ENCODE measurements around the gene GORASP1.
"Not testable (repeated sequence)": the region's sequence is repeated elsewhere in the genome, so short reads cannot be mapped to it uniquely, and the experiment has no call there.

Gene GORASP1

DNA sequence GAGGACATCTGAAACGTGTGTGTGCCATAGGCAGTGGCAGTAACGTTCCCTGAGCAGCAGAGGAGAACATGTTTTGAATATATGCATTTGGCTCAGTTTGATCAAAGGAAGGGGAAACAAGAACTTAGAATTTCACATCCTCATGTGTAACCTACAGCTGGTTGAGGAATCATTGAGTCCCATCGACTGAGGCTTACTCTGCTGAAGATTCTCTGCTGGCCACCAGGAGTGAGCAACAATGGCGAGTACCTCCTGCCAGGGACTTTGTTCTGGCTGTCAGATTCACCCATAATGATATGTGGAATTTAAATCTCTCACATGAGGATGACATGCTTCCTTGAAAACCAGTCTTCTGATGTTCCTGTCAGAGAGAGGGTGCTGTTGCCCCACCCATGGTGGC is 21.3 kb downstream of the GORASP1 start:
- intact Hi-C loops (cut with DNase I): no loop called here
- no peak for DNase-seq

DNA sequence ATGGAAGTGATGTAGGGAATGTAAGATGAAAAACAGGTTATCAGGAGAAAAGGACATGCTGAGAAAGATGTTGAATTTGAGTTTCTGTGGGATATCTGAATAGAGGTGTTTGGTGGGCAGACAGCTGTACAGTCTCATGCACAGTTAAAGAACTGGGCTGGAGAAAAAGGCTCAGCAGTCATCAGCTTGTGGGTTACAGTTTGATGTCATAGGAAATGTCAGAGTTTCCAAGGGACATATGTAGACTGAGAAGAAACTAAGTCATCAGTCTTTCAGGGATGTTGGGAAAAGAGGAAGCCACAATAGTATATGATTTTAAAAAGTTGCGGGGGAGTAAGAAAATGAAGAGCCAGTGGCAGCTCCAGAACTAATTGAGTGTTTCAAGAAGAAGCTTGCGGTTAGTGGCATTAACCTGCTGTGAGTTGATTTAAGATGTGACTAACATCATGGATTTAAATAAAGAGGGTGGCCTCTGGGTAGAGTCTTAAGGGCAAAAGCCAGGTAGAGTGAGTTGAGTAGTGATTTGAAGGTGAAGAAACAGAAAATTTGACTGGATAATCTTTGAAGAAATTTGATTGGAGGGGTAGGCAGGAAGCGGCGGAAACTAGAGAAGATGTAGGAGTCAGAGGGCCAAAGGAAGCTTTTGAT is 24.6 kb downstream of the GORASP1 start:
- DNase-seq: no peak
- intact Hi-C loops (cut with DNase I): no loop called here

DNA sequence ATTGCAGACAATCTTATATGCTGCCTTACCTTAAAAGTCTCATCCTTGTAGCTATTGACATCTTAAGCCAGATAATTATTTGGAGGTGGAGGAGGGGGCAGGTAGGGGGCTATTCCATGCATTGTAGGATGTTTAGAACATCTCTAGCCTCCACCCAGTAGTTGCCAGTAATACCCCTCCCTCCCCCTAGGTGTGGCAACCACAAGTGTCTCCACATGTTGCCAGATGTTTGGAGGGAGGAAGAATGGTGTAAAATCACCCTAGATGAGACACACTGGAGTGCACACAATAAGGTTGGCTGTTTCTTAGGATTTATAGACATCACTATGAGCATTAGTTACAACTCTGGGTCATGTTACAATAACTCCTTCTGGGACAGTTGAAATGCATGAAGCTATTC is 27.4 kb downstream of the GORASP1 start:
- intact Hi-C loops (cut with DNase I): no loop called here
- DNase-seq: no peak

DNA sequence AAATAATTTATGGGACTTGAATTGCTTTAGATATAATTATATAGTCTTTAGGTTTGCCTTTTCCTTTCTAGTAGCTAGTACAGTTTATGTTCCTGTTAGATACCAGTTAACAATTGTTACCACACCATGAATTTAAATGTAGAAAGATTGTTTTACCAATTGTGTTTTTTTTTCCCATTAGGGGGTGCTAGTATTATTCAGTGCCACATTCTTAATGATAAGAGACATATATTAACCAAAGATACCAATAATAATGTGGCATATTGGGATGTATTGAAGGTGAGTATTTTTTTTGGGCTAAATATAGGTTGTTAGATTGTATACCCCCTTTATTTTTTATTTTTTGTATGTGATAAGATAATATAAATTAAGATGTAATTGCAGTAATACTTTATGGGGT is 27.9 kb downstream of the GORASP1 start:
- intact Hi-C loops (cut with DNase I): no loop called here
- no peak for DNase-seq

DNA sequence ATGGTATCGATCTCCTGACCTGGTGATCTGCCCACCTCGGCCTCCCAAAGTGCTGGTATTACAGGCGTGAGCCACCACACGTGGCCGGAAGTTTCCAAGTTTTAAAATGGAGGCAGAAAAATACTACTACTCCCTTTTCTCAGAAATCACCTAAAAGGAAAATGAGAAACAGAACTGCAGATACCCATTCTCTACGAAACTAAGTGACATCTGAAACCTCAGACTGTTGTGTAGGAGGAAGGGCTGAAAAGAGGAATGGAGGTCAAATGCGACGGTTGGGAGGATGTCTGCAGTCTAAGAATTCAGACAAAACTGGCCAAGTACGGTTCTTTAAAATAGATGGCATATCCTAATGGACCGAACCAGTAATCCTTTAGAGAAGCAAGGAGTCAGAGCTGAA is 31.5 kb downstream of the GORASP1 start:
- DNase-seq: no peak
- intact Hi-C loops (cut with DNase I): no loop called here

DNA sequence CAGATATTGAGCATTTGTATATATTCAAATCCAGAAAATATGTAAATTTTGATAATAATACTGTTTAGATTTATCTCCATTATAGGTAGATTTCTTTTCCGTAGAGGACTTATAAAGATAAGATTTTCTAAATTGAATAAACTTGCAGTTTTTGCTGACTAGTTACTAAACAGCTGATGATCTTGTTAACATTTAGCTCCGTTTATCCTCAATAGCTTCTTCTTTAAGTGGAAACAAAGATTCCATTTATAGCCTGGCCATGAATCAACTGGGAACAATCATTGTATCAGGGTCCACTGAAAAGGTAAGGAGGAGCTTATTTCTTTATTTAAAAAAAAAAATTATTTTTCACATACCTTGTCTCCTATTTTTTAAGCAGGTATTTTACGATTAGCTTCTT is 38.9 kb downstream of the GORASP1 start:
- DNase-seq: no peak
- intact Hi-C loops (cut with DNase I): no loop called here

DNA sequence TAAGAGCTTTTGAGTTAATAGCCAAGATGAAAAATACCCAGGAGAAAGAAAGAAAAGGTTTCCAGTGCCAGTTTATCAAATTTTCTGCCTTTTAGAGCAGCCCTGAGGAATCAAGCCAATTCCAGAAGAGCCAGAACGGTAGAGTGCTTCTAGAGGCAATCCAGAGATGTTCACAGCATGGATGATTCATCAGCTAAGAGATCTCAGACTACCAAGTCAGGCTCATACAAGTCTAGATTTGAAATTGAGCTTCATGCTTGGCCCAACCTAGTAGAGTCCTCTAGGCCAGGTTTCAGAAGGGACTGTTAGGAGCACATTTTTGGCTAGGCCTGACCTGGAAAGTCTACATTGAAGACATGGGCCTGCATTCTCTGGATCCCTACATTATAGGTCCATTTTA is 40.1 kb downstream of the GORASP1 start:
- intact Hi-C loops (cut with DNase I): no loop called here
- DNase-seq: no peak

DNA sequence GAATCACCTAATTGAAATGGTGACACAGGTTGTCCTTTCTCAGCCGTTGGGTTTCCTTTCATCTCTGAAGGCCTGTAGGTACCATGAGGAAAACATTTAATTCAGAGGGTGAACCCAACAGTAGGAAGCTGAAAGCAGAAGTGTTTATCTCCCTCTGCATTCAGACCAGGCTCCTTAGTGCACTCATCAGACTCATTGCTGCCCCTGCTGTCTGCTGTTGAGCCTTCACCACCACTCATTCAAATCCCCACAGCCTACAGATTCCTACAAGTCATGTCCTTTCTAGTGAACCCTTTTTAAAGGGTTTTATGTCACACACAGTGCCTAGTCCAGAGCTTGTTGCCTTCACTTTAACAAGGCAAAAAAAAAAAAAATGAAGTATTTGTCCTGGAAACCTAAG is 42.2 kb downstream of the GORASP1 start:
- intact Hi-C loops (cut with DNase I): no loop called here
- DNase-seq: peak in 3 of 10 donors; percentile 11 to 14 (median 14)

DNA sequence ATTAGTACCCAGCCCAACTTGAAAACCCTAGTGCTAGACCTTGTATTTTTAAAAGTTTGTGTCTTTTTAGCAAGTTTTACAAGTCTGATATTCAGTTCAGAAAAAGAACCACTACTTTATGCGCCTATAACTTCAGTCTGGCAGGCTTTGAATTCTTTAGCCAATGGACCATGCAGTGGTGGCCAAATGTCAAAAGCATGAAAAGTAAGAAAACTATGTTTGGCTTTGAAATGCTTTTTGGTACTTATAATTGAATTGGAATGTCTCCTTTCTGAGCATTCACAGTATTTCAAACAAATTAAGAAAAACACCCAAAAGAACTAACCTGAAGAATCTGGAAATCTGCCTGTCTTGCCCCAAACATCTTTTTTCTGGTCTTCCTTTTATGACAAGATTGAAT is 42.8 kb downstream of the GORASP1 start:
- no peak for DNase-seq
- intact Hi-C loops (cut with DNase I): no loop called here

DNA sequence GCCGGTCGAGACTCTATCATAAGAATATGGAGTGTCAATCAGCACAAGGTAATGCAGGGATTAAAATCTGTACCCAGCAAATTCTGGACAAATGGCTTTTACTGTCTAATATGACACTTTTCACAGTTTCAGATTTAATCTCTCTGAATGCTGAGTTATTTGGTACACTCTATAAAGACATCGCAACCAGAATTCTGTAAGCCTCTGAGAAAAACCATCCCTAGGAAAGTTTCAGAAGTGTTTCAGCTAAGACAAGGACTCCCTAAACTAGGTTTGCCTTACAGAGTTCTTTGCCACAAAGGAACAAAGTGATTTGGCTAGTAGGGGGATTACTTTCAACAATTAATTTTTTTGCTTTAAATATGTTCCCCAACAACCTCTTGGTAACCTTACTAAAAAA is 44.3 kb downstream of the GORASP1 start:
- DNase-seq: no peak
- intact Hi-C loops (cut with DNase I): no loop called here

DNA sequence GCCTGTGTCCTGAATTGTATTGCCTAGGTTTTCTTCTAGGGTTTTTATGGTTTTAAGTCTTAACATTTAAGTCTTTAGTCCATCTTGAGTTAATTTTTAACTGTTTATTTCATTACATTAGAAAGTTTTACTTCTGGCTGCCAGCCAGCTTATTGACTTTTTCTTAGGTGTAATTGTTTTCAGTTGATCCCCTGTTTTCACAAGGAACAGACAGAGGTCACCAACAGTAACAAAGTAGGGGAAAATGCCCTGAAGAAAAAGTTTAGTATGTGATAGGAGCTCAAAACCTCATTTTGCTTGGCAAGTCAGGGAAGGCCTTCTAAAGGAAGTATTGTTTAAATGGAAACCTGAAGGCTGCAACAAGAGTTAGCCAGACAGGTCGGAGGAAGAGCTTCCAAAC is 45.2 kb downstream of the GORASP1 start:
- DNase-seq: no peak
- intact Hi-C loops (cut with DNase I): no loop called here

DNA sequence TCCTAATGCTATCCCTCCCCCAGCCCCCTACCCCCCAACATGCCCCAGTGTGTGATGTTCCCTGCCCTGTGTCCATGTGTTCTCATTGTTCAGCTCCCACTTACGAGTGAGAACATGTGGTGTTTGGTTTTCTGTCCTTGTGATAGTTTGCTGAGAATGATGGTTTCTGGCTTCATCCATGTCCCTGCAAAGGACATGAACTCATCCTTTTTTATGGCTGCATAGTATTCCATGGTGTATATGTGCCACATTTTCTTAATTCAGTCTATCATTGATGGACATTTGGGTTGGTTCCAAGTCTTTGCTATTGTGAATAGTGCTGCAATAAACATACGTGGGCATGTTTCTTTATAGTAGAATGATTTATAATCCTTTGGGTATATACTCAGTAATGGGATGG is 46.2 kb downstream of the GORASP1 start:
- DNase-seq; intact Hi-C loops (cut with DNase I): not testable (repeated sequence)

DNA sequence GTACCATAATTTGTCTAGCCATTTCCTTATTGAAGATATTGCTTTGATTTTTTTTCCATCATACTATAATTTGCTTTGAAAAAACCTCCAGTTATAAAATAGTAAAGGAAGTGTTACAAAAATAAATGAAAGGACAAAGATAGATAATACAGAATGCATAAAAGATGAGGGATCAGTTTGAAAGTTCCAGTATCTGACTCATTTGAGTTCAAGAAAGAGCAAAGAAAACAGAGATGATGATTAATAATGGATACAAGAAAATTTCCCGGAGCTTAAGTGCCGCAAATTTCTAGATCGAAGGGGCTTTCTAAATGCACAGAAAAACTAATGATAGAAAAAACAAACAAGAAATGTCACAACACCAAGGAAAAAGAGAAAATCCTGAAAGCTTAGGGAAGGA is 51.3 kb downstream of the GORASP1 start:
- intact Hi-C loops (cut with DNase I): no loop called here
- no peak for DNase-seq

DNA sequence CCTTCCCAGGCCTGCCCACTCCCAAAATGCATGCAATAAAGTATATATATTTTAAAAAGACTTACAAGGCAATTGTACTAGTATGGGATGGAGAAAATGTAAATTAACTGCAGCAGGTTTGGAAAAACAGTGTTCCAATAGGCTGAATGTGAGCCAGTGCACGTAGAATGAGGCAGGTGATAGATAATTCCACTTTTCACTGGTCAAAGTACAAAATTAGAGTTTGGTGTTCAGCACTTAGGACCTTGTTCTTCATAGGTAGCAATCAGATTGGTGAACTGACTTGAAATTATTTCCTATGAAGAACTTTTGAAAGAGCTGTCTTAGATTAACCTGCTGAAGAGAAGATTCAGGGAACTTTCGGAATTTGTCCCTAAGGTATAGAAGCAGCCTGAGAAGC is 53.7 kb downstream of the GORASP1 start:
- intact Hi-C loops (cut with DNase I): loop anchor here (5.0 kb wide), 1 partner anchor 54 kb away; the partner anchor contains the start of genes GORASP1 and TTC21A
- DNase-seq: no peak

DNA sequence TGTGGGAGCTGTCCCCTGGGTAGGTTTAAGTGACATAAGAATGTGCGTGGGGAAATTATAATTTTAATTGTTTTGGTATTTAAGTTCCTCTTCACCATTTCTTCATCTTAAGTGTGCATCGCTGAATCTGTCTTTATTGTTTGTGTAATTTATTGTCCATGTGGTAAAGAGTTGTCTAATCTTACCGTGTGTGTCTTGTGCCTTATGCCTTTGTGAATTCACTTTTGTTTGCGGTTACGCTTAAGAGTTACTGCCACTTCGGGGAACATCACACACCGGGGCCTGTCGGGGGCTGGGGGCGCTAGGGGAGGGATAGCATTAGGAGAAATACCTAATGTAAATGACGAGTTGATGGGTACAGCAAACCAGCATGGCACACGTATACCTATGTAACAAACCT is 54.8 kb downstream of the GORASP1 start:
- DNase-seq: no peak
- intact Hi-C loops (cut with DNase I): loop anchor here (5.0 kb wide), 1 partner anchor 55 kb away; the partner anchor contains the start of genes GORASP1 and TTC21A

DNA sequence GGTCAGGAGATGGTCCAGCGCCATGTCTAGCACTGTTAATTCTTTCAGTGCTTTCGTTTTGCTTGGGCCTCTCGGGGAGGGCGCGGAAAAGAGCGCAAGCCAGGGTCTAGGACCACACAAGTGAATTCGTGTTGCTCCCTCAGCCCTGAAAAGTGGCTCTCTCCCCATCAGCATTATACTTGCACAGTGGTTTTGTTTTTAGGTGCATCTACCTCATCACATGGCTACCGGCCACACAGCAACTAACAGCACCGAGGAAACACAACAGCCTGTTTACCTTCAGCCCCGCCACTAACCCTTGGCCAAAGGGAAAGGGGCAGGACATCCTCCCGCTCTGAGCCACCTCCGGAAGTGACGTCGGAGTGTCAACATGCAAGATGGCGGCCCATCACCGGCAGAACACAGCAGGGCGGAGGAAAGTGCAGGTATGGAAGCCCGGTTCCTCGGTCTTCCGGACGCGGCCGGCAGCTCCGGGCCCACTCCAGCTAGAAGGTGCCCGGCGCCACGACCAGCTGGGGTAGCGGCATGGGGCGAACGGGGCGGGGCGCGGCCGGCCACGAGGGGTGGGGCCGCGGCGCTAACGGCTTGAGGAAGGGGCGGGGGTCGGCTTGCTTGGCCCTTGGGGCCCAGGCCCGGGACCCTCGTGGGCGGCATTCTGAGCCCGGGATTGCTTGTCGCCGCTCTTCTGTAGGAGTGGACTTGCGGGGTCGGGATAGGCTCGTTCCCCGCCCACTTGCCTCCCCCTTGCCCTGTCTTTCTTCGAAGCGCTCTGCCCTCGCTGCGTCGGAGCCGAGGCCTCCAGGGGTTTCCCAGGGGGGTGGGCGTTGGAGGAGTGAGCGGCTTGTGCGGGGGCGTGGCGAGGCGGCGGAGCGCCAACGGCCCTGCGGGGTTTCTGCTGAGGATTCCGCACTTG is 55.5 kb downstream of the GORASP1 start, which contains the start of the genes SCN11A and WDR48:
Gene SCN11A, minus strand, starts transcription at position 296 of the 913 bp plus-strand sequence. CDS start 101,582 bp downstream, outside the sequence.
Gene WDR48, plus strand, starts transcription at position 368 of the 913 bp plus-strand sequence. Its CDS starts 10 bp downstream, at position 378.
- DNase-seq: peak; percentile 94 to 99 (median 96)
- intact Hi-C loops (cut with DNase I): loop anchor here (5.0 kb wide), 1 partner anchor 55 kb away; the partner anchor contains the start of genes GORASP1 and TTC21A

DNA sequence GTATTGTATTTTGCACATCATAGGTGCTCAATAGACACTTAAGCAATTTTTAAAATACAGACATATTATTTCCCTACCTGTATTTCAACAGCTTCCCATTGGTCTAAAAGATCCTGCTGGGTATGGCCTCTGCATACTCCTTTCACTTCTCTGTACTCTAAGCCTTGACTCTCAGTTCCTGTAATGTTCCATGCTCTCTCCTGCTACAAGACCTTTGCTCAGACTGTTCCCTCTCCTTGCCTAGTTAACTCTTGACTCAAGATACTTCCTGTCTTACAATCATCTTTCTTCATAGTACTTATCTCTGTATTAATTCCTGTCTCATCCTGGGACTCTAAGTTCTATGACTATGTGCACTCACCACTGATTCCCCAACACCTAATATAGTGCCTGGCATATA is 57.4 kb downstream of the GORASP1 start:
- intact Hi-C loops (cut with DNase I): loop anchor here (5.0 kb wide), 1 partner anchor 57 kb away; the partner anchor contains the start of genes GORASP1 and TTC21A
- DNase-seq: no peak

Data from posterior cingulate gyrus (tissue), 11 donors.